ENCODE data around the gene SLC4A1. TPM values are rescaled to one million over a fixed set of nuclear protein-coding genes. Genes with fewer than 3 reads are reported as not detected.

SLC4A1 gene
- total and polyA plus RNA-seq, 2 experiments from 2014 or later = not detected

- TF ChIP-seq, protein P1, sequence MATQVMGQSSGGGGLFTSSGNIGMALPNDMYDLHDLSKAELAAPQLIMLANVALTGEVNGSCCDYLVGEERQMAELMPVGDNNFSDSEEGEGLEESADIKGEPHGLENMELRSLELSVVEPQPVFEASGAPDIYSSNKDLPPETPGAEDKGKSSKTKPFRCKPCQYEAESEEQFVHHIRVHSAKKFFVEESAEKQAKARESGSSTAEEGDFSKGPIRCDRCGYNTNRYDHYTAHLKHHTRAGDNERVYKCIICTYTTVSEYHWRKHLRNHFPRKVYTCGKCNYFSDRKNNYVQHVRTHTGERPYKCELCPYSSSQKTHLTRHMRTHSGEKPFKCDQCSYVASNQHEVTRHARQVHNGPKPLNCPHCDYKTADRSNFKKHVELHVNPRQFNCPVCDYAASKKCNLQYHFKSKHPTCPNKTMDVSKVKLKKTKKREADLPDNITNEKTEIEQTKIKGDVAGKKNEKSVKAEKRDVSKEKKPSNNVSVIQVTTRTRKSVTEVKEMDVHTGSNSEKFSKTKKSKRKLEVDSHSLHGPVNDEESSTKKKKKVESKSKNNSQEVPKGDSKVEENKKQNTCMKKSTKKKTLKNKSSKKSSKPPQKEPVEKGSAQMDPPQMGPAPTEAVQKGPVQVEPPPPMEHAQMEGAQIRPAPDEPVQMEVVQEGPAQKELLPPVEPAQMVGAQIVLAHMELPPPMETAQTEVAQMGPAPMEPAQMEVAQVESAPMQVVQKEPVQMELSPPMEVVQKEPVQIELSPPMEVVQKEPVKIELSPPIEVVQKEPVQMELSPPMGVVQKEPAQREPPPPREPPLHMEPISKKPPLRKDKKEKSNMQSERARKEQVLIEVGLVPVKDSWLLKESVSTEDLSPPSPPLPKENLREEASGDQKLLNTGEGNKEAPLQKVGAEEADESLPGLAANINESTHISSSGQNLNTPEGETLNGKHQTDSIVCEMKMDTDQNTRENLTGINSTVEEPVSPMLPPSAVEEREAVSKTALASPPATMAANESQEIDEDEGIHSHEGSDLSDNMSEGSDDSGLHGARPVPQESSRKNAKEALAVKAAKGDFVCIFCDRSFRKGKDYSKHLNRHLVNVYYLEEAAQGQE (IDR thresholded peaks at IDR 0.05; ENCODE audit: unreplicated experiment) = no peak
- no peak for TF ChIP-seq STAT1 (IDR thresholded peaks at IDR 0.05; ENCODE audit: unreplicated experiment)
- TF ChIP-seq NANOG (IDR thresholded peaks at IDR 0.05; ENCODE audit: borderline replicate concordance) = no peak
- no peak for TF ChIP-seq JUNB (IDR thresholded peaks at IDR 0.05; ENCODE audit: unreplicated experiment)
- TF ChIP-seq EZH2 (IDR thresholded peaks at IDR 0.05; ENCODE audit: low read depth, unreplicated experiment) = no peak
- no peak for TF ChIP-seq CREB1 (CRISPR knock-in tag; IDR thresholded peaks at IDR 0.05; ENCODE audit: low read depth)
- TF ChIP-seq EZH2phosphoT487 (IDR thresholded peaks at IDR 0.05; ENCODE audit: unreplicated experiment) = no peak
- TF ChIP-seq, protein P2, sequence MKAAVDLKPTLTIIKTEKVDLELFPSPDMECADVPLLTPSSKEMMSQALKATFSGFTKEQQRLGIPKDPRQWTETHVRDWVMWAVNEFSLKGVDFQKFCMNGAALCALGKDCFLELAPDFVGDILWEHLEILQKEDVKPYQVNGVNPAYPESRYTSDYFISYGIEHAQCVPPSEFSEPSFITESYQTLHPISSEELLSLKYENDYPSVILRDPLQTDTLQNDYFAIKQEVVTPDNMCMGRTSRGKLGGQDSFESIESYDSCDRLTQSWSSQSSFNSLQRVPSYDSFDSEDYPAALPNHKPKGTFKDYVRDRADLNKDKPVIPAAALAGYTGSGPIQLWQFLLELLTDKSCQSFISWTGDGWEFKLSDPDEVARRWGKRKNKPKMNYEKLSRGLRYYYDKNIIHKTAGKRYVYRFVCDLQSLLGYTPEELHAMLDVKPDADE (IDR thresholded peaks at IDR 0.05) = no peak
- TF ChIP-seq POLR2AphosphoS5 (IDR thresholded peaks at IDR 0.05; ENCODE audit: low read depth) = no peak
Observed at GRCh38 chr17:44212507-44213402, 55.2 kb downstream of the SLC4A1 start (continued).

DNA sequence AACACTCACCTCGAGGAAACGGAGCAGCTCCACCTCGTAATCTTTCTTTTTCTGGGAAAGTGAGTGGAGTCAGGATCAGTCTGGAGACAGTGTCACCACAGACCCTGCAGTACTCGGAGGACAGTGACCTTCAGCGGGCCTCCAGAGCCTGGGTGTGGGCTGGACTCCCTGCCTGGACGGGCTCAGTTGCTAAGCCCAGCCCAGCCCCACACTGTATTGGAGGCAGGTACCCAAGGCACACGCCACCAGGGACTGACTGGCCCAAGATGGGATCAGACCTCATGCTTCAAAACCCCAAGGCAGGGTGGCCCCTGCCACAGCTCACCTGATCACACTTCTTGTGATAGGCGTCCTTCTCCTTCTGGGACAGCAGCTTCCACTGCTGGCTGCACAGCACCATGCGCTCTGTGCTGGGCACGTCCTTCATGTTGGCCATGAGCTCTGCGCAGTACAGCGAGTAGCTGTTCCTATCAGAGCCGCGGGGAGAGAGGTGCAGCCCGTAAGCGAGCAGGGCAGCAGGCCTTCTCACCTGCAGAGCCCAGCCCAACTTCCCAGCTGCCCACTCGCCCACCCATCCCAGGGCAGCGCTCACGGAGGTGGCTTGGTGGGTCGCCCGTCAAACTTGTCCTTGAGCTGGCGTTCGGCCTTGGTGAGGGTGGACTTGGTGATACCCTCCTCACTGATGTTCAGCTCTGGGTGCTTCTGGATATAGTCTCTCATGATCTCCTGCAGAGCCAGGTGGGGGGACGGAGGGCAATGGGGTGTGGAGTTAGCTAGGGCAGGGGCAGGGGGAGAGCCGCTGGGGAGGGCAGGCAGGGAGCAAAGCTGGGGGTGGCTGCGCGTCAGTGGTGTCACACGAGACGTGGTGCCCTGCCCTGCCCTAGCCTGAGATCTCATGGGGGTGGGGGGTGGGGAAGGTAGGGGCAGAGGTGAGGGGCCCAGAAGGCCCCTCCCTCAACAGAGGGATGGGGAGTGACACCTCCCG lies 56.4 kb downstream of the SLC4A1 start:
- H3K4me2 ChIP-seq = peak overlapping the region; percentile 67; the same call in 1 of the 2 replicates
- peaks cover 21% of the 10 kb centered on the region for H3K4me1 Mint-ChIP-seq
- TF ChIP-seq NANOG (IDR thresholded peaks at IDR 0.05; ENCODE audit: borderline replicate concordance) = no peak
- no peak for TF ChIP-seq EZH2 (IDR thresholded peaks at IDR 0.05; ENCODE audit: low read depth, unreplicated experiment)
- TF ChIP-seq, protein P1 (IDR thresholded peaks at IDR 0.05; ENCODE audit: unreplicated experiment) = no peak
- TF ChIP-seq, protein P2 (IDR thresholded peaks at IDR 0.05) = no peak
- no peak for TF ChIP-seq ZNF114 (CRISPR knock-in tag; IDR thresholded peaks at IDR 0.05)
- TF ChIP-seq EZH2phosphoT487 (IDR thresholded peaks at IDR 0.05; ENCODE audit: unreplicated experiment) = no peak
- no peak for TF ChIP-seq CREB1 (CRISPR knock-in tag; IDR thresholded peaks at IDR 0.05; ENCODE audit: low read depth)
- TF ChIP-seq CTCF (conservative IDR thresholded peaks at IDR 0.05; ENCODE audit: low read depth in 2 of 2) = no peak

More for the DNA sequence above, 56.4 kb downstream of the SLC4A1 start:
- Histone ChIP-seq H3K4me1 (ENCODE audit: insufficient read depth) (peaks cover 3% of the 10 kb centered on the region; the same call in 1 of the 2 replicates), H3K9me2 (ENCODE audit: insufficient read depth) (no peaks in the 10 kb centered on the region), H3K27me3 (ENCODE audit: insufficient read depth) (no peaks in the 10 kb centered on the region), H3K27ac (ENCODE audit: low read depth) (peak overlapping the region; percentile 55; the same call in 1 of the 2 replicates), H3F3A (replicated peaks; ENCODE audit: low read depth) (peaks cover 31% of the 10 kb centered on the region; the same call in 1 of the 2 replicates), H3K36me3 (ENCODE audit: insufficient read depth) (peaks cover 32% of the 10 kb centered on the region), H2AFZ (no peak overlapping the region), H3K4me3 (no peak overlapping the region; the same call in 1 of the 2 replicates), H3K79me2 (replicated peaks; ENCODE audit: insufficient read depth) (peaks cover 2% of the 10 kb centered on the region), H4K20me1 (replicated peaks; ENCODE audit: insufficient read depth) (peaks cover 15% of the 10 kb centered on the region)
- H3K27me3 Mint-ChIP-seq (ENCODE audit: insufficient read depth, low read depth, poor library complexity) = peaks cover 28% of the 10 kb centered on the region
- no peak for DNase-seq (ENCODE audit: low spot score)
- no peak overlapping the region for H3K27ac Mint-ChIP-seq
- peaks cover 90% of the 10 kb centered on the region for H3K36me3 Mint-ChIP-seq (ENCODE audit: low read depth)
- no peak for ATAC-seq
- no peak overlapping the region for H3K4me3 Mint-ChIP-seq
- H3K9me3 Mint-ChIP-seq = no peaks in the 10 kb centered on the region

All from GM23338 (cell line).